Panc1 (cell line): ENCODE measurements around the gene TIGAR.

Source experiments
- CTCF ChIP-seq: fragments of 450-650 bp; IDR thresholded peaks from 2 replicates; pipeline ENCODE4 v1.5.1; 2017; ENCODE audit warnings: mild to moderate bottlenecking
- POLR2AphosphoS5 ChIP-seq: IDR thresholded peaks from 2 replicates; pipeline ENCODE4 v1.6.1; 2012; ENCODE audit warnings: mild to moderate bottlenecking, low read depth, low read length, moderate library complexity
- REST ChIP-seq, 2 experiments: IDR thresholded peaks; 2 replicates each; pipeline ENCODE4 v1.6.1; 2011 to 2012; ENCODE audit warnings: low read depth in 2 of 2, control low read depth in 1 of 2, low read length in 1 of 2, mild to moderate bottlenecking in 1 of 2, moderate library complexity in 1 of 2; ENCODE audit not compliant: insufficient read depth in 1 of 2

GRCh38 chr12:4322726-4323125 is 1.7 kb downstream of the TIGAR start:
- TF ChIP-seq CTCF (no peak), POLR2AphosphoS5 (no peak), REST (IDR thresholded peaks at IDR 0.05; ENCODE audit: insufficient read depth in 1 of 2, low read depth in 2 of 2, low read length in 1 of 2) (no peak)
